TTC549 (cell line): Measurements from ENCODE around the gene TNS1.

ENCODE experiments used
- FAIRE-seq: peaks from 2 replicates; lab custom pipeline; 2012; peaks lifted over from hg19 to GRCh38; lab: Jason Lieb, UNC

The TNS1 gene

GRCh38 chr2:217766356-217766755, 236.4 kb downstream of the TNS1 start:
- FAIRE-seq, result no peak

- no peak for FAIRE-seq
These were observed 241.0 kb downstream of the TNS1 start for GRCh38 chr2:217761645-217762277.

GRCh38 chr2:217759991-217760390, 242.8 kb downstream of the TNS1 start:
- no peak for FAIRE-seq

- no peak for FAIRE-seq
These were observed 245.7 kb downstream of the TNS1 start for GRCh38 chr2:217757108-217757463.

GRCh38 chr2:217756375-217757107, 246.3 kb downstream of the TNS1 start:
- FAIRE-seq, result no peak

- no peak for FAIRE-seq
These were observed 247.6 kb downstream of the TNS1 start for GRCh38 chr2:217755027-217755745.

- no peak for FAIRE-seq
These were observed 249.2 kb downstream of the TNS1 start for GRCh38 chr2:217753460-217754200.

GRCh38 chr2:217752714-217753459, 249.9 kb downstream of the TNS1 start:
- no peak for FAIRE-seq

GRCh38 chr2:217751952-217752351, 250.8 kb downstream of the TNS1 start:
- no peak for FAIRE-seq

GRCh38 chr2:217751192-217751591, 251.6 kb downstream of the TNS1 start:
- no peak for FAIRE-seq
